GM12891 (cell line): ENCODE data around the gene B4GALT5.
"Not testable (repeated sequence)": the region's sequence is repeated elsewhere in the genome, so short reads cannot be mapped to it uniquely, and the experiment has no call there.

Experiments used
- POLR2A ChIP-seq: IDR thresholded peaks from 2 replicates; pipeline ENCODE4 v1.6.1; 2011; ENCODE audit warnings: low read depth, low read length, control low read depth
- SPI1 ChIP-seq: IDR thresholded peaks from 2 replicates; pipeline ENCODE4 v1.6.1; 2011; ENCODE audit warnings: low read depth, low read length, control low read depth

GRCh38 chr20:49721326-49721725 is 7.6 kb upstream of the B4GALT5 start:
- not testable (repeated sequence) for TF ChIP-seq SPI1, POLR2A
